Heart right ventricle (tissue), 16 donors: ENCODE data around the gene YRDC. TPM values are rescaled to one million over a fixed set of nuclear protein-coding genes. Genes with fewer than 3 reads are reported as not detected.

Experiments used
- ATAC-seq, 8 donors: fragments of 200-7000 bp; cut with Tn5 transposase; one replicate each; pipeline ENCODE4 v1.9.1; 2020; ENCODE audit warnings: mild to moderate bottlenecking in 8 of 8, moderate library complexity in 8 of 8, moderate number of reproducible peaks in 1 of 8
- DNase-seq, 2 donors: peaks; one replicate each; pipeline ENCODE4 v3.0.0-alpha.2; 2020
- H3K27ac ChIP-seq, 10 donors: fragments of 200-600 bp; sonication (generic) in 2 of 10; one replicate each; pipeline versions ENCODE4 v1.5.0 to v1.8.0; 2020 to 2022; ENCODE audit warnings: mild to moderate bottlenecking in 3 of 10
- H3K27me3 ChIP-seq, 7 donors: fragments of 200-600 bp; one replicate each; pipeline ENCODE4 v1.8.0; 2021 to 2022; ENCODE audit warnings: mild to moderate bottlenecking in 2 of 7
- H3K36me3 ChIP-seq, 9 donors: fragments of 200-600 bp; sonication (generic) in 1 of 9; one replicate each; pipeline versions ENCODE4 v1.5.0 to v1.8.0; 2020 to 2022; ENCODE audit warnings: mild to moderate bottlenecking in 2 of 9
- H3K4me1 ChIP-seq, 9 donors: fragments of 200-600 bp; sonication (generic) in 1 of 9; one replicate each; pipeline versions ENCODE4 v1.5.0 to v1.8.0; 2020 to 2022; ENCODE audit warnings: mild to moderate bottlenecking in 4 of 9
- H3K4me3 ChIP-seq, 10 donors: fragments of 200-600 bp; sonication (generic) in 2 of 10; one replicate each; pipeline versions ENCODE4 v1.5.0 to v1.8.0; 2020 to 2022; ENCODE audit warnings: mild to moderate bottlenecking in 7 of 10, moderate library complexity in 2 of 10
- H3K9me3 ChIP-seq, 11 donors: fragments of 200-600 bp in 10 of 11; sonication (generic) in 2 of 11; one replicate each; pipeline versions ENCODE4 v1.5.0 to v1.8.0; 2013 to 2022; ENCODE audit warnings: mild to moderate bottlenecking in 2 of 11, control low read depth in 1 of 11, moderate library complexity in 1 of 11
- CTCF ChIP-seq, 9 donors: fragments of 200-600 bp; sonication (generic) in 2 of 9; IDR thresholded peaks; one replicate each; pipeline versions ENCODE4 v1.5.0 to v1.8.0; 2021 to 2022; ENCODE audit warnings: antibody characterized with exemption in 9 of 9, mild to moderate bottlenecking in 5 of 9, moderate library complexity in 1 of 9
- WGBS, 2 donors: extraction: QIAGEN DNeasy Blood & Tissue Kit; methylation state at CpG; one replicate each; pipeline ENCODE4 v1.1.7; 2013; ENCODE audit warnings: inconsistent platforms in 1 of 2; 5-methylcytosine and 5-hydroxymethylcytosine counted together
- intact Hi-C, 10 donors: fragments of 100-400 bp; cut with DNase I; formaldehyde crosslinking; loops; one replicate each; pipeline versions ENCODE4 v1.11.1 to v1.14.2; 2022
- polyA plus RNA-seq, 2 donors: library from polyadenylated mRNA; stranded (reverse); fragments of 200-250 nt; gene quantifications; one replicate each; pipeline ENCODE4 v1.2.3, GENCODE V29; 2013
- total RNA-seq, 10 donors: library from RNA; stranded (reverse); fragmentation: NEBNext Ultra II Directional in 3 of 10; extraction: Animal tissue kit (Norgen Biotek cat#: 25700) in 3 of 10; gene quantifications; one replicate each; pipeline versions ENCODE4 v1.2.1 to v1.2.4, GENCODE V29; 2021 to 2023
- donor health status: Arrhythmogenic right ventricular cardiomyopathy.
- donor health status: ischemic (EF 13 %, LVEDD 7.1; RV severe dilation, severe dysfunction).
- donor health status: healthy with polysubstance abuse.
- donor health status: DM: no; HTN: yes; CAD: no.
- donor health status: DM: no; HTN: no; CAD: no.
- donor health status: ischemic (EF 25% LVEDD 6.9; RV normal size, moderate dysfunction).
- donor health status: ischemic (EF 25% LVEDD 5.7; RV mildly dilated, moderate dysfunction).
- donor health status: healthy.
- donor health status: DM: yes; HTN: yes; CAD: no.
- donor health status: Ischemic cardiomyopathy.
- donor health status: ischemic (EF 35%, LVEDD 5.7; RV mildly dilated, moderate dysfunction).
- donor health status: nonischemic (EF 11% LVEDD 7.7; RV severe dilation, severe dysfunction).
- donor health status: DM: yes; HTN: yes; CAD: no.
- donor health status: PGD.
- donor health status: ischemic (EF 29% LVEDD 5.4; RV normal size, mild dysfunction).
- donor health status: nonischemic (EF 23%, LVEDD 6.1; RV moderate dilation, normal function).

YRDC gene
- total and polyA plus RNA-seq, 12 donors: 3.3 to 15.9 (median 5.5) TPM

GRCh38 chr1:37840711-37841110 is 32.7 kb upstream of the YRDC start:
- intact Hi-C loops: no loop called here
- H3K9me3 ChIP-seq: no peaks in the 10 kb centered on the region
- no peak overlapping the region for H3K4me3 ChIP-seq
- ATAC-seq: no peak
- TF ChIP-seq CTCF (IDR thresholded peaks at IDR 0.05): no peak
- no peak overlapping the region for H3K27ac ChIP-seq
- H3K27me3 ChIP-seq: no peaks in the 10 kb centered on the region
- WGBS, 2 donors: 72 to 73% methylated on average over 1 of the region's 1 CpG
- DNase-seq: no peak
- peaks cover 0 to 74% (median 31%) of the 10 kb centered on the region in 9 donors for H3K36me3 ChIP-seq
- H3K4me1 ChIP-seq: peaks cover 0 to 35% (median 0%) of the 10 kb centered on the region in 9 donors

- Histone ChIP-seq H3K9me3 (no peaks in the 10 kb centered on the region), H3K4me3 (no peak overlapping the region), H3K27me3 (no peaks in the 10 kb centered on the region), H3K4me1 (peaks cover 0 to 24% (median 0%) of the 10 kb centered on the region in 9 donors), H3K36me3 (peaks cover 0 to 77% (median 40%) of the 10 kb centered on the region in 9 donors), H3K27ac (peak overlapping the region in 1 of 10 donors; percentile 9)
- TF ChIP-seq CTCF (IDR thresholded peaks at IDR 0.05): no peak
- 86 to 91% methylated on average over 10 of the region's 10 CpGs for WGBS, 2 donors
- intact Hi-C loops: no loop called here
- DNase-seq: no peak
- peak in 1 of 8 donors; percentile 31 for ATAC-seq
These were observed 31.7 kb upstream of the YRDC start for GRCh38 chr1:37839676-37840075.

GRCh38 chr1:37836788-37837187 is 28.8 kb upstream of the YRDC start:
- no peak for ATAC-seq
- intact Hi-C loops: no loop called here
- no peak overlapping the region for H3K4me3 ChIP-seq
- H3K9me3 ChIP-seq: no peaks in the 10 kb centered on the region
- H3K36me3 ChIP-seq: peaks cover 0 to 100% (median 67%) of the 10 kb centered on the region in 9 donors
- TF ChIP-seq CTCF (IDR thresholded peaks at IDR 0.05): no peak
- DNase-seq: no peak
- no peaks in the 10 kb centered on the region for H3K27me3 ChIP-seq
- no peak overlapping the region for H3K27ac ChIP-seq
- no peaks in the 10 kb centered on the region for H3K4me1 ChIP-seq
- 89 to 98% methylated on average over 3 of the region's 3 CpGs for WGBS, 2 donors

GRCh38 chr1:37831809-37832208 is 23.8 kb upstream of the YRDC start:
- H3K36me3 ChIP-seq: peaks cover 0 to 100% (median 53%) of the 10 kb centered on the region in 9 donors
- no peaks in the 10 kb centered on the region for H3K4me1 ChIP-seq
- WGBS, 2 donors: 91 to 96% methylated on average over 2 of the region's 2 CpGs
- H3K27ac ChIP-seq: no peak overlapping the region
- H3K27me3 ChIP-seq: no peaks in the 10 kb centered on the region
- intact Hi-C loops: no loop called here
- H3K4me3 ChIP-seq: no peak overlapping the region
- no peaks in the 10 kb centered on the region for H3K9me3 ChIP-seq
- TF ChIP-seq CTCF (IDR thresholded peaks at IDR 0.05): no peak
- no peak for DNase-seq
- ATAC-seq: no peak
